CD4-positive, alpha-beta T cell treated with Interleukin-12 subunit alpha and Interleukin-12 subunit beta, for 1 hour (primary cell): Measurements from ENCODE around the gene HOXC12.

ENCODE experiments used
- DNase-seq: peaks from one replicate; pipeline ENCODE4 v3.0.0-alpha.2; 2020

Gene HOXC12

DNA sequence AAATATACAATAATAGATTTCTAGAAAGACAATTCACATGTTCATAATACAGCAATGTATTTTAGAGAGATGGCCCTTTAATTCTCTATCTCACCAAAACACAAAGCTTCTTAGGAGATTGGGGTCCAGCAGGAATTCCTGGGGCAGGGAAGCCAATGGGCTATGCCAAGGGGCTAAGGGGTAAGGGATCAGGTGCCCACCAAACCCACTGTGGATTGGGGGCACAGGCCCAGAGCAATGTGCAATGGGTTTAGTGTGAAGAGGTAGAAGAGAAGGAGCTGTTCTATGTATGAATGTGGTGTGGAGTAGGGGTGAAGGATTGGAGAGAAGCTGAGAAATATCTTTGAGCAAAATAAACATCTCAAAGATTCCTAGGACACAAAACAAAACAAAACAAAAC is 13.5 kb upstream of the HOXC12 start:
- DNase-seq, result no peak

DNA sequence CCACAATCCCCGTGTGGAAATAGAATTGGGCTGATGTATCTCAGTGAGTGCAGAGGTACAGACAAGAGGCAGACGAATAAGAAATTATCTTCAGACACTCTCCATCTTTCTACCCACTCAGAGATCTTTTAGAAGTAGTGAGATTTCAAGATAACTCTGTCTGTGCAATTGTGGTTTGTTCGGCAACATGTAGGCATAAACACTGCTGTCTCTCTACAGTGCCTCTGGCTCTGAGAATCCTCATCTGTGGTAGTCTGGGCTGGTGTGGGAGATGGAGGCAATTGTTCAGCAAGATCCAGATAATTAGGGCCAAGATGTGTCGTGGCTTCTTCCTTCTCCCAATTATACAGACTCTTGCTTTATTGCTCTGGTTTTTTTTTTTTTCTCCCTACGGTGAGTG is 13.0 kb upstream of the HOXC12 start:
- DNase-seq, result no peak

DNA sequence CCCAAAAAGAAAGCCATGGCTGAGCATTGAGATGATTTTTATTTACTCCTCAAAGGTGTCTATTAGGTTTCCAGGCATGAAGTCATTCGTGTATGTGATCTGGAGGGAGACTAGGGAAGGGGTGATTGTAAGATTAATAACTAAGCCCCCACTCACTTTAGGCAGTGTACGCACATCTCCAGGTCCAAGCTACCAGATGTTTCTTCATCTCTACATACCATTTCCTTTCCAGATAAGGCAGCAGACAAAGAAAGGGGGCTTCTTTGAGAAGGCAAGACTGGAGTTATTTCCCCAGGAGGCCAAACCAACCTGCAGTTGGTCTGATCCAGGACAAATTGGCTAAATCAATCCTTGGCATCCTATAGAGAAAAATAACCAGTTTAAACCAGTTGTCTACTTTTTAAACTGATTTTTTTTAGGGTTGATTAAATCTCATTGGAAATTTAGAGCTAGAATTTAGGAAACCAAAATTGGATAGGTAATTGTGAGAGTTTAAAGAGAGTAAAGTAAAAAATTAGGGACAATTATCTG is 12.2 kb upstream of the HOXC12 start:
- no peak for DNase-seq

DNA sequence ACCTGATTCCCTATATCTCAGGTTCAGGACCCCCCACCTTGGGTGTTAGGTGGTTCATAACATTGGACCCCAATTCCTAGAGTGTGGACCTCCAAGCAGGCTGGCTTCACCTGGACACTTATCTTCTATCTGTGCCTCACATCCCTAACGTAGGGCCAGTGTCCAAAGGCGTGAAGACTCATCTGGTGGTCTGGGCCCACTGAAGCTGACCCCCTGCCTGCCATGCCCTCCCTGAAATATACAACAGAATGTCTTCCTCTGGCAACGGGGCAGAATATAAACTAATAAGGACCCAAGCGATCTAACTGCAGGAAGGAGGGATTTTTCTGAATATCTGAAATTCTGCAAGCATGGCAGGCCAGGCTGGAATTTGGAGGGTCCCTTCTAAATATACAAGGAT is 10.5 kb upstream of the HOXC12 start:
- no peak for DNase-seq

DNA sequence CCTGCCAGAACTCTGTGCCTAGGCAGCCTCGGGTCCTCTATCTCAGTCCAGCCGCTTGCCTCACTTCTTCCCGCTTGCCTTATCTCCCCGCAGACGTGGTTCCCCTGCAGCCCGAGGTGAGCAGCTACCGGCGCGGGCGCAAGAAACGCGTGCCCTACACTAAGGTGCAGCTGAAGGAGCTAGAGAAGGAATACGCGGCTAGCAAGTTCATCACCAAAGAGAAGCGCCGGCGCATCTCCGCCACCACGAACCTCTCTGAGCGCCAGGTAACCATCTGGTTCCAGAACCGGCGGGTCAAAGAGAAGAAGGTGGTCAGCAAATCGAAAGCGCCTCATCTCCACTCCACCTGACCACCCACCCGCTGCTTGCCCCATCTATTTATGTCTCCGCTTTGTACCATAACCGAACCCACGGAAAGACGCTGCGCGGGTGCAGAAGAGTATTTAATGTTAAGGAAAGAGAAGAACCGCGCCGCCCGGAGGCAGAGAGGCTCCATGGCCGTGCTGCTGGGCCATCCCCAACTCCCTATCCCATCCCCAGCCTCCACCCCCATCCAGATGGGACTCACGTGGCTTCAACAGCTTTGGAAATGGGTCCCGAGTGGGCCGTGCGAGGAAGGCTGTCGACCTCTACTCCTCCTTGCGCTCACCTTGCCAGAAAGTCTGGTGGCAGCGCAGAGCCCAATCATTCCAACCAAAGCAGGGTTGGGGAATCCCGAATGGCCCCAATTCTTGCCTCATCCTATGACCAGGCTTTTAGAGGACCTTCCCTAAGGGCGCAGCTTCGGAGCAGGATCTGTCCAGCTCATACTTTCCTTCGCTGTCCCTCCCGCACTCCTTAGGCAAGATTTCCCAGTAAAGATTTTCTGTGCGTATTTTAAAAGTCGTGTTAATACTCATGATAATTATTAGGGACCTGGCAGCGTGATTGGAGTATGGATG is 9.5 kb upstream of the HOXC12 start:
- no peak for DNase-seq

DNA sequence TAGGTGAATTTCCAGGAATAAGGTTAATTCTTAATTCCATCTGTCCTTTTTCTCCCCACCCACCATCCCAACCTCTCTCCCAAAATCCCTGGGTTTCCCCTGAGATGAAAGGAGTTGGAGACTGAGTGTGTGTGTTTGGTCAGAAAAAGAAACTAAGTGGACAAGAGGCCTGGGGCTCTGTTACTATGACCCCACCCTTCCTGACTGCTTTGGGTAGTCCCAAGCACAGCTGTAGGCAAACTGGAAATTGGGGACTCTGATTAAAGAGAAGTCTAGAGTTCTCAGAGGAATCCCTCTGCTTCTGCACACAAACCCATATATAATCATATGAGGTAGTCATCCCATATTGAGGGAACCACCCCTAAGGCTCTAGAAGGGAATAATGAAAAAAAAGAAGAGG is 7.0 kb upstream of the HOXC12 start:
- no peak for DNase-seq

DNA sequence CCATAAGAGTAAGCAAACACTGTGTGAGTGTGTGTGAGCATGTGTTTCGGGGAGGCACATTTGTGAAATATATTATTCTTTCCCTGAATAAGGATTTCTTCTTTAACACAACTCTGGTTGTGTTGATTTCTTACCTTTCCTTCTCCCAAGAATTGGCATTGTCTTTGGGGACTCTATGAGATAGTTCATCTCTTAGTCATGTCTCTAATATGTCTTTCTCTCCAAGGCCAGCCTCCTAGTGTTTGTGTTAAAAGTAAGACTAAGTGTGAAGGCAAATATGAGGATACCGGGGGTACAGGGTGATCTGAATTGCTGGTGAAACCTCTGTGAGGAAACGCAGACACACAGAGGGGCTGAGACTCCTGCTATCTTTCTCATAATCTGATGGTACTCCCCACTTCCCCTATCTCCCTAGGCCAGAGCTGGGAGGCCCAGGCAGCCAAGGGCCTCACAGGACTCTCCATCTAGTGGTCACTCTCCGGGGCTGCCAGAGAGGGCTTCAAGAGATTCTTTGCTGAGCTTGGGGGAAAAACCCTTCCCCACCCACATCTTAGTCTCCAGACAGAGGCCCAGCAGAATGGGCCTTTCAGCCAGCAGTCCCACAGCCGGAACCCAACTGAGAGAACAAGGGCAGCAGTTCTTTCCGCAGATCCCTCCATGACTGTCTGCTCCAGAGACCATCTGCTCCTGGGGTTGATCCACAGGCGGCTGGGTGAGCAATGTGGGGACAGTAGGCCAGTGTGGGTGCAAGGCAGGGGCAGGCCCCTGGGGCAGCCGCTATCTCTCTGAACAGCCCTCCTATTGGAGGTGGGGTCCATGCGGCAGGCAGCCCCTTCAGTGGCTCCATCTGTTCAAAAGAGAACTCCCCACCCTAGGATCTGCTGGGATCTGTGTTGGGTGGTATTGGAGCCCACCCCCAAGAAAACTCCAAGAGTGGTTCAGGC is 5.8 kb upstream of the HOXC12 start:
- no peak for DNase-seq

DNA sequence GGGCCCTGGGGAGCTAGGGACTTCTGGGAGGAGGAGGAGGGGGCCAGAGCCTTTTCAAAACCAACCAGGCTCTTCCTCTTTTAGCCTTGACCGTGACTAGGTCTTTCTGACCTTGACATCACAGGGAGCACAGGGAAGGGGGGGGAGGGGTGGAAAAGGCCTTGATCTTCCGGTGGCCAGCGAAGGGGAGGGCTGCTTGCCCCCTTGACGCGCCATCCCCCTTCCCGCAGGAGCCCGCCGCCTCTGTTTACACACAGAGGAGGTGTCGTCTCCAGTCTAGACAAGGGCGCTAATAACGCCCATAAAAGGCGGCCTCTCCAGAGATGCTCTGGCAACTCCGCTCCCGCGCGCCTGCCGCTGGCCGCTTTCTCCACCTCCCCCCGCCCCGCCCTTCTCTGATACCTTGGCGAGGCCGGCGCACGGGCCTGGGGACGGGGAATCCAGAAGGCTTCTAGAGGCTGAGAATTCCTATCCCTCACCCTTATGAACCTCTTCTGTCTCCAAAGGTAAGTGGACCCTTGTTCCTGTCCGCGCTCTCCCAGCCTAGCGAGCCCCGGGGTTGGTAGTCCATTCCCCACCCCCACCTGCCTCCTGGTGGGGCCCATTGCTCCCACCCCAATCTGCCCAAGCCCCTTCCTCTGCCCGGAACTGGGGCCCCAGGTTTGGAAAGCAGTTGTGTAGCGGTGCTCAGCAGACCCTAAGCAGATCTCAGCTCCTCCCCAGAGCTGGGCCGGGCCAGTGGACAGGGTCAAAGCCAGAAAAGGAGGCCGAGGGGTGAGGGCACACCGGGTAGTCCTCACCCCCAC is 4.9 kb upstream of the HOXC12 start:
- DNase-seq, result no peak

DNA sequence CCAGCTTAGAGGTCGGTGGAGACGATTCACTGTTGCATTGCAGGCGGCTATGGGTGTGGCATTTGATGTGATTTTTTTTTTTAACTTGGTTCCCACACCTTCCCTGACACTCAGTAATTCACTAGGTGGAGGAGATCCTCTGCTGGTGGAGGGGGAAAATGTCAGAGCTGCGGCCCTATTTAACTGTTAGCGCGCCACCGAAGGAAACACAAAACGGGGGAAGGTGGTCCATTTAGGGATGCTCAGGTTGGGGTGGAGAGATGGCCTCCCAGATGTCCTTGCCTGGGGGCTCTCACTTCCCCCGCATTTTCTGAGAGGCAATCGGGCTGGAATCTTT is 4.3 kb upstream of the HOXC12 start:
- no peak for DNase-seq

DNA sequence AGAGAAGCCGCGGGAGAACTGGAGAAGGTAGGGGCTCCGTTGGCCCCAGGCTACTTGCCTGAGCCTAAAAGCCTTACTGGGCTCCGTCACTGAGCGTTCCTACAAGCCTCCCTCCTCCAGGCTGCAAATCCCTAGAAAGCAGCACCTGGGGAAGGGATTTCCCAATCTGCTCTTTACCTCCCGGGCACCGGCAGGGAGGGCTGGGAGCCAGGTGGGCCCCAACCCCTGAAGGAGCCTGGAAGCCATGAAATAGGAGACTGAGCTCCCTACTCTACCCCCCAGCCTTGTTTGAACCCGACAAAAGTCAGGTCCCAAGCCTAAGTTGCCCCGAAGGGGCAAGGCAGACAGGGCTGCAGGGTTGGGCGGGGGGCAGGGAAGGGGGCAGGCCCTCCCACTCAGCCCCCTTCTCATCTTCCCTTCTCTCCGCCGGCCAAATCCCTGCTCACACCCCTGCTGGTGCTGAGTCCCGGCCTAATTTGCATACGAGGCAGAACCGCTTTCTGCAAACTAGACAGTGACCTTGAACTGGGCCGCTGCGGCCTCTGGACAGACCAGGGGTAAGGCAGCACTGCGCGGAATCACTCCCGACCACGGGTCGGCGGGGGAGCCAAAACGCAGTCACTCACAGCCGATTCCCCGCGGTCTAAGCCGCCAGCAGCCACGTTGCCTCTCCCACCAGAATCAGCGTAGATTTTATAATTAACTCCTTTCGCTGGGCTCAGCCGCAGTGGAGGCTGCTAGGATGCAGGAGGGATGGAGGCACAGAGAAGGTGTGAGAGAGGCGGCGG is 3.7 kb upstream of the HOXC12 start:
- no peak for DNase-seq

DNA sequence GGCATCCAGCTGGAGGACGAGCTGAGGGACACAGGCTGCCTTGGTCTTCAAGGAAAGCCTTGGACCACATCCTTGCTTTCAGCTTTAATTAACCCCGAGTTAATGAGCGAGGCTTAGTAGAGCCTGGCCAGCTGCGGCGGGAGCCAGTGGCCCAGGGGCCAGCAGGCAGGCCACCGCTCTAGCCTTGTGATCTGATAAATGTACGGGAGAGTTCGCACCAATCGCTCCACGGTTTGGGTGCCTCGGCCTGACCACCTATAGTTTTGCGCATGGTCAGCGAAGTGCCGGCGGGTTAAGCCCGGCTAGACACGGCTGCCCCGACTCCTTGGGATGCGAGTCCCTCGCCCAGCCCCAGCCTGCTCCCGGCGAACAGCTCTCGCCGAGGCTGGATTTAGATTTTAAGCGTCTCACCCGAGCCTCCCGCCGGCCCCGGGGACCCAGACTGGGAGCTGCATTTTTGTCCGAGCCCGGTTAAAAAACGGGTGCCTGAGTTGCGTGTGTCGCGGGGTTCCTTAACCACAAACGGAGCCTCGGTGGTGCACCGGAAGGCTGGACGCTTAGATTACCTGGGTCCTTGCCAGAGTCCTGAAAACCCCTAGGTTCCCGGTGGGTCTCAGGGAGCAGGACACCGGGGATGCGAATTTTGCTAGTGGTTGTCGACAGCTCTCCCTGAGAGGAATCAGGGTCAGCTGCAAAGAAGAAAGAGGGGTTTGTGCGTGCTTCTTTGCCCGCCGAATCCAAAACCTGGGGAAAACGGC is 2.9 kb upstream of the HOXC12 start:
- DNase-seq, result no peak

DNA sequence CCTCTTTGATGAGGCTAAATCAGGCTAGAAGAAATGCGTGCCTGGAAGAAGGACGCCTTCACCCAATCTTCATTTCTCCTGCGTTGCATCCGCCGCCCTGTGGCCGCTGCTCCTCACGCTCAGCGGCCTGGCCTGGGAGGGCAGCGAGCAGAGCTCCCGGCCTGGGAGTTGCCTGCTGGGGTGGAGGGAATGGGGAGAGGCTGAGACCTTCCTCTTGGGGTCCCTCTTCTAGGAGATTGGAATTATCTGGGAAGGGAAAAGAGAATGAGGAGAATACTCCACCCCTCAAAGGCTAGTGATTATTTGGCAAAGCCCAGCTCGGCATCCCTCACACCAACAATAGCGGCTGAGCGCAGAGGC is 2.4 kb upstream of the HOXC12 start:
- no peak for DNase-seq

DNA sequence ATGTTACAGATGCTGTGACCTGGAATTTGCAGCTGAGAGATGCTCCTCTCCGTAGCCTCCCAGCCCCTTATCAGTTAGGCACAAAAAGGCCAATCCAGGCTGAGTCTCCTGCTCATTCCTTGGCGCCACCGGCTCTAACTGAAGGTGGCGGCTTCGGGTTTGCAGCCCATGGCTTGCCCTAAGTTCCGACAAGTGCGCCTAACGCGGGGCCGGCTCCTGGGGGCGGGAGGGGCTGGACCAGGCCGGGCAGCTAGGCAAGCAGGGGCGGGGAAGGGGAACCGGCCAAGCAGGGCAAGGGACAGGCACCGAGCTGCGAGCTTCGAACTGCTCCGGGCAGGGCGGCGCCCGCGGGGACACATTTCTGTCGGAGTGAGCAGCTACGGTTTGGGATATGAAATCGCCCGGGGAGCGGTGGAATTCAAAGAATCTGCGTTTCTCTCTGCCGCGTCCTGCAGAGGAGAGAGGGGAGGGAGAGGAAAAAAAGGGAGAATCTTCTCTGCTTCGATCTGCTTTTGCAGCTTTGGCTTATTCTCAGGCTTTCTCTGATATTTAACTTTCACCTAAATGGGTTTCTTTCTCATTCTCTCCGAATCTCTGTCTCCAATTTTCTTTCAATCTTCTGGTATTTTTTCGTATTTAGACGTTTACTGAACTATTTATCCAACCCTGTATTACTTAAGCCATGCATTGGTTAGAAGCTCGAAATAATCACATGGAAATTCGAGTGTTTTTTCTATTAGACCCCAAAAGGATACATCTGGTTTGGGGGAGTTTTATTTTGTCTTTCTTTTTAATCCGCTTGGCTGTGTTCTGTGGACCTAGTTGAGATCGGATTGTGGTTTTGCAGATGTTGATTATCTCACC is 1.6 kb upstream of the HOXC12 start:
- DNase-seq, result no peak

DNA sequence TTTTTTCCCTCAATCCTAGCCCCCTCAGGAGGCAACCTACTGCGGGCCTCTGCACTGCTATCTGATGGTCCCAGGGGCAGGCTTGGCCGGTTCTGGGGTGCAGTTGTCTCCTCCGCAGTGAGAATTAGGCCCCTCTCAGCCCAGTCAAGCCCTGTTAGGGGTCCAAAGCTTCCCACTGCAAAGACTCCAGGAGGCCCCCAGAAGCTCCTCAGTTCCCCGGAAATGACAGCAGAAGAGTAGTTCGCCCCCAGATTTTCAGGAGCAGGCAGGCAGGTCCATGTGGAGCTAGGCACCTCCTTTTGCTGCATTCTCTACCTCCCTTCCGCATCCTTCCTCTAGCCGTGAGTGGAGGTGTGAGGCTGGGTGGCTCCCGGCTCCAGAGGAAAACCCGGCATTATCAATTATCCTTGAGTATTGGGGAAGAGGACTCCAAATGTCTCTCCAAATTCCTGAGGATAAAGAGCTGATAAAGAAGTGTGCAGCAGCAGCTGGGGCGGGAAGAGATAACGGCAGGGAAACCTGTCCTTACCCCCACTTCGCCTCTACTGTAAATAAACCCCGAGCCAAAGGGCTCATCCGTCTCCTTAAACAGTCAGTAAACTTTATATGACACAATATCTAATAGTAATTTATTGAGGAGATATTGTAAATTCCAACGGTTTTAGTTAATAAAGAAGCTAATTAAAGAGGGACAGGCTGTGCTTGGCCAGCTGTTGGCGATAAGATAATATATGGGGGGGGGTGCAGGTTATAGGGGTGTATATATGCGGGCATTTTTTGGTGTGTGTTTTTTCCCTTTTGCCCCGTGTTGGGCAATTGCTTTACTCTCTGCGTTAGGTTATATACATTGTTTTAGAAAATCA is 641 bp upstream of the HOXC12 start:
- DNase-seq, result no peak

DNA sequence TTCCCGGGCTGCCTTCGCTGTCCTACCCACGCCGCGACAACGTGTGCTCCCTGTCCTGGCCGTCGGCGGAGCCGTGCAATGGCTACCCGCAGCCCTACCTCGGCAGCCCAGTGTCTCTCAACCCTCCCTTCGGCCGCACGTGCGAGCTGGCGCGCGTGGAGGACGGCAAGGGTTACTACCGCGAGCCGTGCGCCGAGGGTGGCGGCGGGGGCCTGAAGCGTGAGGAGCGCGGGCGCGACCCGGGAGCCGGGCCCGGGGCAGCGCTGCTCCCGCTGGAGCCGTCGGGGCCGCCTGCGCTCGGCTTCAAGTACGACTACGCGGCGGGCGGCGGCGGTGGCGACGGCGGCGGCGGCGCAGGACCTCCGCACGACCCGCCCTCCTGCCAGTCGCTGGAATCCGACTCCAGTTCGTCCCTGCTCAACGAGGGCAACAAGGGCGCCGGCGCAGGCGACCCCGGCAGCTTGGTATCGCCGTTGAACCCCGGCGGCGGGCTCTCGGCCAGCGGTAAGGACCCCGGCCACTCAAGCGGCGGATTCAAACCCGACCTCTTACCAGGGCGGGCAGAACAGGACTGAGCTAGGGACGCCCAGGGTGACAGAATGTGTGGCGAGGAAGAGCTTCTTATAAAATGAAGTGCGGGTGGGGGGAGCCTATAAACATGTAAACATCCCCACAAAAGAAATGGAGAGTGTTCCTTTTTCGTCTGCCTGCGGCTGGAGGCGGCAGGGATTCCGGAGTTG is 503 bp downstream of the HOXC12 start:
- no peak for DNase-seq

DNA sequence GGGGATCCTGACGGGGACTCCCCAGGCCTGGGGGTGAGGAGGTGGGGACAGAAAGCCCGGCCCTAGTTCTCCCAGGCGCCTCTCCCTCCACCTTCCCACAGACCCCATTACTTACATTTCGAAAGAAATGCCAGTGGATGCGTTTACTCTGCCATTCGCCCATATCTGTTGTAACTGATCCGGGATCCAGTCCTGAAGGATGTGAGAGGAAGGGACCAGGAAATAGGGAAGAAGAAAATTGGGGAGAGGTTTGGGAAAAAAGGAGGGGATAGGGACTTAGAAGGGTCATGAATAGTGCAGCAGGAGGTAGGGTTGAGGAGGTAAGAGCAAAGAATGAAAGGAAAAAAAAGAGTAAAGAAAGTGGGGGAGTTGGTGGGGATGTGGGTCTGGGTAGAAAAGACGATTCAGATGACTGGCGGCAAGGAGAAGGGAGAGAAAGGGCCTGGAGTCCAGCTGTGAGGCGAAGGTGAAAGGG is 1.1 kb downstream of the HOXC12 start:
- no peak for DNase-seq

DNA sequence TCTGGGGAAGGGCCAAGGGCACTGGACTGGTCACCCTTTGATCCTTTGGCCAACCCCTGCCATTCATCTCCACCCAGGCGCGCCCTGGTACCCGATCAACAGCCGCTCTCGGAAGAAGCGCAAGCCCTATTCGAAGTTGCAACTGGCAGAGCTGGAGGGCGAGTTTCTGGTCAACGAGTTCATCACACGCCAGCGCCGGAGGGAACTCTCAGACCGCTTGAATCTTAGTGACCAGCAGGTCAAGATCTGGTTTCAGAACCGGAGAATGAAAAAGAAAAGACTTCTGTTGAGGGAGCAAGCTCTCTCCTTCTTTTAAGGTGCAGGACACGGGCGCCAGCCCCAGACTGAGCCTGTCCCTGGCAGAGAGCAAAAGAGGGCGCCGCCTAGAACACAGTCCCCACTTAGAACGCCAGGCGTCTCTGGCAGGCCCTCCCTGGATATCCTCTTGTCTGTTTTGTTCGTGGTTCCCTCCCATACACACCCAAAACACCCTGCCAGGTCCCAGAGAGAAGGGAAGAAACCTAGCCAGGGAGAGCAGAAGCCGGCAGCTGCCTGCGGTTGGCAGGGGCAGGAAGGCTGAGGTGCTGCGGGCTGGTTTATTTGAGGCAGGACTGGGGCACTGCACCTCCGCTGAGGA is 1.7 kb downstream of the HOXC12 start:
- no peak for DNase-seq
